ENCODE results near the gene CRAMP1.

Gene CRAMP1

DNA sequence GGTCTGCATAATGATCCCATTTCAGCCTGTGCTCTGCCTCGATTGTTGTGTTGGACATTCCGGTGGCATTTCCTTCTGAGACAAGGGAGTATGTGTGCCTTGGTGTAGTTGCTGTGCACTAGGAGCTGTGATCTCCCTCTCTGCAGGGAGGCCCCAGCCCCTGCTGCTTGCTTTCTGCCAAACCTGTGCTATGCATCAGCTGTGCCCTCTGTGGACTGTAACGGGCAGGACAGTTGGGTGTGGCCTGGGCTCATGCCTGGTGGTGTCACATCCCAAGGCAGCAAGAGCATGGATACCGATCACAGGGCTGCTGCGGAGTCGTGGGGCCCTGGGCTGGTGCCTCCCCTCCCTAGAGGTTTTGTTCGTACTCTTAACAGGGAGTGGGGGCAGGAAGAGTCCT, 62.1 kb downstream of the CRAMP1 start:
- Histone ChIP-seq H3K4me2 (no peak overlapping the region), H3K9me3 (no peaks in the 10 kb centered on the region), H3K9ac (no peak overlapping the region), H3K27ac (no peak overlapping the region), H3K4me3 (no peak overlapping the region), H3K4me1 (peaks cover 31% of the 10 kb centered on the region), H3K27me3 (no peaks in the 10 kb centered on the region), H4K20me1 (peaks cover 24% of the 10 kb centered on the region), H3K36me3 (peaks cover 77% of the 10 kb centered on the region)
- TF ChIP-seq Cebpa-rat (IDR thresholded peaks at IDR 0.05) = no peak

GRCh38 chr16:1674751-1675664, 62.8 kb downstream of the CRAMP1 start:
- no peak for TF ChIP-seq Cebpa-rat (IDR thresholded peaks at IDR 0.05)
- H3K4me1 ChIP-seq = peaks cover 38% of the 10 kb centered on the region
- no peaks in the 10 kb centered on the region for H3K27me3 ChIP-seq
- H3K9me3 ChIP-seq = no peaks in the 10 kb centered on the region
- no peak overlapping the region for H3K4me3 ChIP-seq
- H3K36me3 ChIP-seq = peaks cover 72% of the 10 kb centered on the region
- H3K27ac ChIP-seq = no peak overlapping the region
- no peak overlapping the region for H3K4me2 ChIP-seq
- H3K9ac ChIP-seq = no peak overlapping the region
- peaks cover 32% of the 10 kb centered on the region for H4K20me1 ChIP-seq

DNA sequence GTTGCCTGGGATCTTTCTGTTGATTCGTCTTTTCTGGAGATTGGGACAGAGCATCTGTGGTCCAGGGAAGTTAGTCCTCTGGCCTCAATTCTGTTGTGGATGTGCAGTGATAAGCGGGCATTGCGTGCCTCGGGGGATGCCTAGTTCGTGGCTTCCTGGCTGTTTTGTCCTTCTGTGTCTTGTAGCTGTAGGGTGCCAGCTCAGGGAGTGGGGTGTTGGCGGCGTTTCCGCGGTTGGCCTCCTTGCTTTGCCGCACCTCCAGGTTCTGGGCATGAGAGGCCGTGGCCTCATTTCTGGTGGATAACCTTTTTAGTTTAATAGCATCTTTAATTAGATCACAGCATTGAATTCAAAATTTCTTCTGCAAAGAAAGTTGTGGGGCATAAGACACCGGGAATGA, 64.5 kb downstream of the CRAMP1 start:
- Histone ChIP-seq H3K9ac (no peak overlapping the region), H3K4me1 (peaks cover 55% of the 10 kb centered on the region), H3K4me2 (peak overlapping the region; percentile 85; the same call in 1 of the 2 replicates), H3K27me3 (no peaks in the 10 kb centered on the region), H3K27ac (no peak overlapping the region), H3K36me3 (peaks cover 73% of the 10 kb centered on the region), H4K20me1 (peaks cover 48% of the 10 kb centered on the region), H3K4me3 (no peak overlapping the region), H3K9me3 (no peaks in the 10 kb centered on the region)
- no peak for TF ChIP-seq Cebpa-rat (IDR thresholded peaks at IDR 0.05)

DNA sequence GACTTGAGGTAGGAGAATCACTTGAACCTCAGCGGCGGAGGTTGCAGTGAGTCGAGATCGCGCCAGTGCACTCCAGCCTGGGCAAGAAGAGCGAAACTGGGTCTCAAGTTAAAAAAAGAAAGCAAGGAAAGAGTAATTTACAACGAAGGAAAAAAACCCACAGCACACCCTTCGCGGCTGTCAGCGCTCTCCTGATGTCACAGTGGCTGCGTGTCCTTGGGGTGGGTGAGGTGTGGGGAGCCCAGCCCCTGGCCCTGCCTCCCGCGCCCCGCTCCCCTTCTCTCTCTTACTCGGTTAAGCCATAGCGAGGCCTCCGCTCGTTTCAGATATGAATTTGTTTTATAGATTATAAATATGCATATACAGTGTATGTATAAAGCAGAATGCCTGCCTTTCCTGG, 65.2 kb downstream of the CRAMP1 start:
- peaks cover 55% of the 10 kb centered on the region for H4K20me1 ChIP-seq
- peak overlapping the region; percentile 84 for H3K4me3 ChIP-seq
- H3K27me3 ChIP-seq = no peaks in the 10 kb centered on the region
- H3K4me1 ChIP-seq = peaks cover 59% of the 10 kb centered on the region
- H3K36me3 ChIP-seq = peaks cover 71% of the 10 kb centered on the region
- H3K9me3 ChIP-seq = no peaks in the 10 kb centered on the region
- H3K9ac ChIP-seq = no peak overlapping the region
- TF ChIP-seq Cebpa-rat (IDR thresholded peaks at IDR 0.05) = no peak
- peak overlapping the region; percentile 30; the same call in 1 of the 2 replicates for H3K27ac ChIP-seq
- H3K4me2 ChIP-seq = peak overlapping the region; percentile 85

- H4K20me1 ChIP-seq = peaks cover 62% of the 10 kb centered on the region
- H3K27ac ChIP-seq = peak within 1 kb of the TSS; percentile 90
- peaks cover 59% of the 10 kb centered on the region for H3K4me1 ChIP-seq
Measured at GRCh38 chr16:1677942-1678499, 65.9 kb downstream of the CRAMP1 start, which contains the start of gene JPT2. Gene JPT2, plus strand, starts transcription at chr16:1678279. Its CDS starts 34 bp downstream, at chr16:1678313.

GRCh38 chr16:1678500-1679098, 66.4 kb downstream of the CRAMP1 start:
- Histone ChIP-seq H3K9me3 (no peaks in the 10 kb centered on the region), H3K27ac (peak overlapping the region; percentile 90), H3K4me3 (peak overlapping the region; percentile 84), H3K27me3 (no peaks in the 10 kb centered on the region), H3K4me2 (peak overlapping the region; percentile 85), H3K4me1 (peaks cover 59% of the 10 kb centered on the region), H4K20me1 (peaks cover 67% of the 10 kb centered on the region), H3K9ac (peak overlapping the region; percentile 92), H3K36me3 (peaks cover 67% of the 10 kb centered on the region)
- TF ChIP-seq Cebpa-rat (IDR thresholded peaks at IDR 0.05) = no peak

More at GRCh38 chr16:1677942-1678499, 65.9 kb downstream of the CRAMP1 start, which contains the start of gene JPT2:
- H3K4me3 ChIP-seq = peak within 1 kb of the TSS; percentile 84
- H3K9me3 ChIP-seq = no peaks in the 10 kb centered on the region
- H3K4me2 ChIP-seq = peak within 1 kb of the TSS; percentile 85
- H3K36me3 ChIP-seq = peaks cover 67% of the 10 kb centered on the region
- H3K9ac ChIP-seq = peak within 1 kb of the TSS; percentile 92
- no peak for TF ChIP-seq Cebpa-rat (IDR thresholded peaks at IDR 0.05)
- H3K27me3 ChIP-seq = no peaks in the 10 kb centered on the region

DNA sequence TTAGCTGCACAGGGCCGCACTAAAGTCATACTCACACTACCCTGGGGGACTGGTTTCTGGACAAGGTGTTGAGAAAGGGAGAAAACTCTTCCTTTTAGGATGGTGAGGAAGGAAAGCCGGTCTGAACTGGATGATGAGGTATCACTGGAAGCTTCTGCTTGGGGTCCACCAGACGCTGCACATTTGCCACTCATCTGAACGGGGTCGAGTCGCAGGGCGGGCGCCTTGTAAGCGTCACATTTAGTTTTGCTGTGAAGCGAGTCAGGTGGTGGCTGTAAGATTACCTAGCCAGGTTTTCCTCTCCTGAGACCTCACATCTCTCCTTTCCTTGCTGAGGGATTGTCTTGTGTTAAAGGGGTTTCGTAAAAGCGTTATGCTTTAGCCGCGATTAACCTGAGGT, 68.2 kb downstream of the CRAMP1 start:
- Histone ChIP-seq H3K27me3 (no peaks in the 10 kb centered on the region), H4K20me1 (peaks cover 85% of the 10 kb centered on the region), H3K27ac (no peak overlapping the region), H3K4me3 (no peak overlapping the region), H3K4me1 (peaks cover 57% of the 10 kb centered on the region), H3K9ac (peak overlapping the region; percentile 92; the same call in 1 of the 2 replicates), H3K36me3 (peaks cover 67% of the 10 kb centered on the region), H3K4me2 (peak overlapping the region; percentile 85), H3K9me3 (no peaks in the 10 kb centered on the region)
- no peak for TF ChIP-seq Cebpa-rat (IDR thresholded peaks at IDR 0.05)

DNA sequence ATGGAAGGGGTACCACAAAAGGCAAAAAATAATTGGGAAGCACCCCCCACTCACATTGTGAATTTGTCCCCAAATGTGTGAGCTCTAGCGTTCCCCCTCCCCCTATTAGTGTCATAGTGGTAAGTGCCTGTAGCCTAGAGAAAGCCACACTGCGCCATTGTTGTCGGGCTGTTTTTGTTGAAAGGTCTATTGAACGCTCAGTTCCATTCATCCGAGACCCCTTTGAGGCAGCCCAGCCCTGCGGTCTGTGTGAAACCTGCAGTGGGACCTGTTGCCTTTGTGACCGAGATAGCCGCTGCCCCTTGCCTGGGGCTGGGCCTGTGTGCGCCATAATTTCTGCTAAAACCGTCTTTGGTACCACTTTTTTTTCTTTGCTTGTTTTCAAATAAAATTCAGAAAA, 68.9 kb downstream of the CRAMP1 start:
- no peak for TF ChIP-seq Cebpa-rat (IDR thresholded peaks at IDR 0.05)
- H3K9me3 ChIP-seq = no peaks in the 10 kb centered on the region
- H3K4me2 ChIP-seq = peak overlapping the region; percentile 85
- peaks cover 50% of the 10 kb centered on the region for H3K4me1 ChIP-seq
- H3K27ac ChIP-seq = peak overlapping the region; percentile 38; the same call in 1 of the 2 replicates
- peaks cover 89% of the 10 kb centered on the region for H4K20me1 ChIP-seq
- no peaks in the 10 kb centered on the region for H3K27me3 ChIP-seq
- no peak overlapping the region for H3K4me3 ChIP-seq
- H3K36me3 ChIP-seq = peaks cover 67% of the 10 kb centered on the region
- H3K9ac ChIP-seq = peak overlapping the region; percentile 92; the same call in 1 of the 2 replicates

- Histone ChIP-seq H3K4me1 (no peaks in the 10 kb centered on the region), H3K27me3 (no peaks in the 10 kb centered on the region), H3K27ac (no peak overlapping the region), H4K20me1 (peaks cover 99% of the 10 kb centered on the region), H3K4me2 (no peak overlapping the region), H3K9ac (no peak overlapping the region), H3K4me3 (no peak overlapping the region), H3K36me3 (peaks cover 100% of the 10 kb centered on the region), H3K9me3 (no peaks in the 10 kb centered on the region)
- TF ChIP-seq Cebpa-rat (IDR thresholded peaks at IDR 0.05) = no peak
Measured at GRCh38 chr16:1687427-1688316, 75.5 kb downstream of the CRAMP1 start.

All from BLaER1 (cell line).